HG03457 (cell line): ENCODE data around the gene LBHD2.

Experiments
- ATAC-seq: cut with Tn5 transposase; IDR thresholded peaks from one replicate; pipeline ENCODE4 v1.9.1; 2021; ENCODE audit warnings: moderate number of reproducible peaks; ENCODE audit not compliant: unreplicated experiment

Gene LBHD2

DNA sequence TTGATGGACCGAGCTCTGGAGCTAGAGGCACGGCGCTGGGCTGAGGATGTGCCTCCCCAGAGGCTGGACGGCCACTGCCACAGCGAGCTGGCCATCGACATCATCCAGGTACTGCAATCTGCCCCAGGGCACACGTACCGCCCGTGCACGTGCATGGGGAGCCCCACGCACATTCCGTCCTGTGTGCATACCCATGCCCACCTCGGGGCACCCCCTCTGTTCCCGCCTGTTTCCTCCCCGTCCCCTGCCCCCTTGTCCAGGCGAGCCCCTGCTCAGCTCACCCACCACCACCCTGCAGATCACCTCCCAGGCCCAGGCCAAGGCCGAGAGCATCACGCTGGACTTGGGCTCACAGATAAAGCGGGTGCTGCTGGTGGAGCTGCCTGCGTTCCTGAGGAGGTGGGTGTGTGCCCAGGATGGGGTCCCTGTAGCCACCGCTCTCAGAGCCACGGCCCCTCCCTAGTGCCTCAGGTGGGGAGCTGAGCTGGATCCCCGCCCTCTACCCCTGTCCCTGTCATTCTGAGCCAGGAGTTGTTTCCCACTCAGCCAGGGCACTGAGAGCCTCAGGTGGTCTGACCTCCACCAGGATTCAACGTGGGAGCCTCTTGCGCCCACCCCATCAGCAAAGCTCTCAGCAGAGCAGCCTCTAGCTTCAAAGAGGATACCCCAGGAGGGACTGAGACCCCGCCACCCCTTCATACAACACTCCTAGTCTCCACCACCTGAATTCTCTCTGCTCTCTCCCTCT lies 46.2 kb downstream of the LBHD2 start:
- no peak for ATAC-seq

DNA sequence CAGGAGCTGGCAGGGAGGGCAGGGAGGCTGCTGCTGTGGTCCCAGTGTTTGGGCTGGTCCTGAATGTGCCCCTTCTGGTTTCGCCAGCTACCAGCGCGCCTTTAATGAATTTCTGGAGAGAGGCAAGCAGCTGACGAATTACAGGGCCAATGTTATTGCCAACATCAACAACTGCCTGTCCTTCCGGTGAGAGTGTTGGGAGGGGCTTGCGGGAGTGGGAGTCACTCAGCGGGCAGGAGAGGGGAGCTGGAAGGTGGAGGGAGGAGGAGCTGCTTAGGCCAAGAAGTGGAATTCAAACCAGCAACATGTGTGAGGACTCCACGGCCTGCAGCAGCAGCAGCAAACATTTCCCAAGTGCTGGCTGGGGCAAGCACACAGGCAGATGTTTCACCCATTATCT lies 47.0 kb downstream of the LBHD2 start:
- no peak for ATAC-seq

DNA sequence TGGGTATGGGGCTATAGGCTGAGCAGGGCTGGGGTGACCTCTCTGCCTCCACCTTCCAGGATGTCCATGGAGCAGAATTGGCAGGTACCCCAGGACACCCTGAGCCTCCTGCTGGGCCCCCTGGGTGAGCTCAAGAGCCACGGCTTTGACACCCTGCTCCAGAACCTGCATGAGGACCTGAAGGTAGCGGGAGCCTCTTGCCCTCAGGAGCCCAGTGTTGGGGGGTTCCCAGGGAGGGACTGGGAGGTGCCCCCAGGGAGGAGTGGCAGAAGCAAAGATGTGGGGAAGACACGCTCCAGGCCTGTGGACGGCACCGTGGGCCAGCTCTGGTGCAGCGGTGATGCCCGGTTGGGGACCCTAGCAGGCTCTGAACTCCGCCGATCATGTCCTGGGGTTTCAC lies 47.6 kb downstream of the LBHD2 start:
- ATAC-seq = no peak

DNA sequence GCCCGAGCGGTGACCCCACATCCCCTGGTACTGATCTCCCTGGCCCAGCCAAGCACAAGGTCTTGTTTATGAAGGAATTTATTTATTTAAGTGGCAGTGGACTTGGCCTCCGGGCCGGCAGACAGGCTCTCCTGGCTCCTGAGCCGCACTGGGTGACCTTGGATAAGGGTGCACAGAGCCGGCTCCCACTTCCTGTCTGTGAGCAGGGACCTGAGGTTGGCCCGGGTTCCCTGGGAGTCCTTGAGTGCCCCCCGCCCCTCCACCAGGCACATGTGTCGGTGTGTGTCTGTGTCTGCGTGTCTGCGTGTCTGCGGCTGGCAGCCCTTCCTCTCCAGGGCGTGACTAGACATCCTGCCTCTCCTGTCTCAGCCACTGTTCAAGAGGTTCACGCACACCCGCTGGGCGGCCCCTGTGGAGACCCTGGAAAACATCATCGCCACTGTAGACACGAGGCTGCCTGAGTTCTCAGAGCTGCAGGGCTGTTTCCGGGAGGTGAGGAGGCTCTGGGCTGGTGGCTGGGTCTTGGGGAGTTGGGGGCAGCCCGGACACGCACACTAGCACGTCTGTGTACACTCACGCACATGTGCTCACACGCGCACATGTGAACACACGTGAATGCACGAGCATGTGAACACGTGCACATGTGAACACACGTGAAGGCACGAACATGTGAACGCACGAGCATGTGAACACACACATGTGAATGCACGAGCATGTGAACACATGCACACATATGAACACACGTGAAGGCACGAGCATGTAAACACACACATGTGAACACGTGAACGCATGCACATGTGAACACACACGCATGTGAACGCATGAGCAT lies 48.6 kb downstream of the LBHD2 start:
- ATAC-seq = no peak

GRCh38 chr14:103133210-103134140 lies 49.5 kb downstream of the LBHD2 start:
- no peak for ATAC-seq

GRCh38 chr14:103134405-103134804 lies 50.4 kb downstream of the LBHD2 start:
- ATAC-seq = no peak

DNA sequence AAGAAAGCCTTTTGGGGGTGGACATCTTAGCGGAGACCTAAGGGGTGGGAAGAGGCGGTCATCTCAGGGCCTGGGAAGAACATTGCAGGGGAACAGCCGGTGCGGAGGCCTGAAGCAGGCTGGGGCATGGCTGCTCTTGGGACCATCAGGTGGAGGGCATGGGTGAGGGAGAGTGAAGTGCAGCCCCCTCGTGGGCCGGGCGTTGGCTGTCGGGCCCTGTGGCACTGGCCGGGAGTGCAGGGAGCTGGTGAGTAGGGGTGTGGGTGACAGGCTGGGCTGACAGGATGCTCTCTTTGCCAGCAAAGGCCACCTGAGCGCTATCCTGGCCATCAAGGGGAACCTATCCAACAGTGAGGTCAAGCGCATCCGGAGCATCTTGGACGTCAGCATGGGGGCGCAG lies 50.9 kb downstream of the LBHD2 start:
- ATAC-seq = no peak

DNA sequence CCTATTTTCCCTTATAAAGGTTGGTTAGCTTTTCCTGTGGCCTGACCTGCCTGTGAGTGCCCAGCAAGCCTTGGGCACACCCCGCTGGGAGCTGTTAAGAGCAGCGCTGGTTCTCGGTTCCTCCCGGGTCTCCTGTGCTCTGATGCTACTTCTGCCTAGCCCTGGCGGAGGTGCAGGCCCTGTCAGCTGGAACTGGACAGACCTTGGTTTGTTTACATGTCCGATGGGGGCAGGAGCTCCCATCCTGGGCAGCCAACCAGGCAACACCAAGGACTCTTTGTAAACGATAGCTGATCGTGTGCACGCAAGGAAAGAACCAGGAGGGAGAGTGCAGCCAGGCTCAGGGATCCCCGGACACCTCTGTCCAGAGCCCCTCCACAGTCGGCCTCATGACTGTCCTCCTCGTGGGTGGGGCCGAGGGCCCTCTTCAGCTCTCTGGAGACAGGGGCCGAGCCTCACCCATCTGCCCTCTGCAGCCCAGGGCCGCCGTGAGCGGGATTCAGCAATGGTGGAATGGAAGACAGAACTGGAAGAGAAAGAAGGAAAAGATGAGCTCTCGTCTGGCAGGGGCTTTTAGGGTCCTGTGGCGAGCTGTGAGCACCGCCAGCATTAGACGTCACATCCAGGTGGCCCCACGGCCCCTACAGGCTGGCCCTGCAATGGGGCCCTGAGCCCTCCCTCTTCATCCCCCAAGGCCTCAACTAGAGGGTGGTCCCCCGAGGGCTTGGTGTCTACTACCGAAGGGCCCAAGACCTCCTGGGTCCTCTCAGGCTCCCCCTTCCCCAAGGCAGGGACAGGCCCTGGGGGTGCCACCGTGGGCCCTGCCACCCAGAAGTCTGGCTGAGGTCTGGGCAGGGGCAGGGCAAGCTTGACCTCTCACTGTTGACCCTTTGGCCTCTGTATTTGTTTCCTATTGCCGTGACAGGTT lies 51.6 kb downstream of the LBHD2 start:
- ATAC-seq = no peak

DNA sequence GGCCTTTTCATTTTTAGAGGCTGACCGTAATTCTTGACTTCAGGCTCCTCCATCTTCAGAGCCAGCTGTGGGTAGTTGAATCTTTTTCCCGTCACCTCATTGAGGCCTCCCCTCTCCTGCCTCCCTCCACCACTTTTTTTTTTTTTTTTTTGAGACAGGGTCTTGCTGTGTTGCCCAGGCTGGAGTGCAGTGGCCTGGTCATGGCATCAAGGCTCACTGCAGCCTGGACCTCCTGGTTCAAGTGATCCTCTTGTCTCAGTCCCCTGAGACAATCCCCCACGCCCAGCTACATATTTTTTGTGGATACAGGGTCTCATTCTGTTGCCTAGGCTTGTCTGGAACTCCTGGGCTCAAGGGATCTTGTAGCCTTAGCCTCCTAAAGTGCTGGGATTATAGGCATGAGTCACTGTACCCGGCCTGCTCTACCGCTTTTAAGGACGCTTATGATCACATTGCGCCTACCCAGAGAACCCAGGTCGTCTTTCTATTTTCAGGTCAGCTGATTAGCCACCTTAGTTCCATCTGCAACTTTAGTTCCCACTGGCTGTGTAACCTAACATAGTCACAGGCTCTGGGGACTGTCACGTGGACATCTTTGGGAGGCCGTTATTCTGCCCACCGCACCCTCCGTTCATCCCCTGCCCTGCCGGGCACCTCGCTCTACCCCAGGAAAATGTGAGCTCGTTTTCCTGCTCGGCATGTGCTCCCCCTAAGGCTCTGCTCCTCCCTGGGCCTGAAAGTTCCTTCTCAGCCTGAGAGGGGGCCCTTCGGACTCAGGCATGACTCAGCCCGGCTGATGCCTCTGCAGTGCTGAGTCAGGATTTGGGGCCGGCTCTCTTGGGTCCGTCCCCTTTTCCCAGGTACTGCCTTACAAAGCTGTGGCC lies 52.6 kb downstream of the LBHD2 start:
- ATAC-seq = no peak

DNA sequence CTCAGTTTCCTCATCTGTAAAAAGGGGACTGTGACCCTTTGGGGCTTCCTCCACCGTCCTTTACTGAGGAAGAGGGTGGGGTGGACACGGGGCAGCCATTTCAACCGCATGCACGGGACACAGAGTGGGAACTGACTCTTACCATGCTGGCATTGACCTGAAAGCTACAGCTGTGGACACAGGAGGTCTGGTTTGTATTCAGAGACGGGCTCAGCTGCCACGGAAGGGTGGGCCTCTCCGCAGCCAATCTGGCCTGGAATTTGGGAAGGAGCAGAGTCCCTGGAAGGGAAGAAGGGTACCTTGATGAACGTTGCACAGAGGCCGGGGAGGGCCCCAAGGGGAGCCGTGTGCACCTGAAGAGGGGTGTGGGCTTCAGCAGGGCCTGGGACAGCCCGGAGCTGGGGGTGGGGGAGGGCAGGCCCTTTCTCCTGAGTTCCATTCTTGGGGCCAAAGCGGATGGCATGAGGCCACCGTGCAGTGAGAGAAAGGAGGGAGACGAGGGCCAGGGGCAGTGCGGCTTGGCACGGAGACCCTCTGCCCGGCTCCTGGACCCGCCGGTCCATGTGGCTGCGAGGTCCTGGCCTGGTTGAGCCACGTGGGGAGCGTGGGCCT lies 53.8 kb downstream of the LBHD2 start:
- no peak for ATAC-seq

- no peak for ATAC-seq
Observed at GRCh38 chr14:103138301-103139131, 54.5 kb downstream of the LBHD2 start.

GRCh38 chr14:103139132-103140025 lies 55.4 kb downstream of the LBHD2 start:
- ATAC-seq = no peak
